ENCODE measurements around the gene PNCK. TPM values are rescaled to one million over a fixed set of nuclear protein-coding genes. Genes with fewer than 3 reads are reported as not detected.
"Not testable (repeated sequence)": the region's sequence is repeated elsewhere in the genome, so short reads cannot be mapped to it uniquely, and the experiment has no call there.

PNCK gene
- total RNA-seq, 2 donors from 2014 or later, result not detected

DNA sequence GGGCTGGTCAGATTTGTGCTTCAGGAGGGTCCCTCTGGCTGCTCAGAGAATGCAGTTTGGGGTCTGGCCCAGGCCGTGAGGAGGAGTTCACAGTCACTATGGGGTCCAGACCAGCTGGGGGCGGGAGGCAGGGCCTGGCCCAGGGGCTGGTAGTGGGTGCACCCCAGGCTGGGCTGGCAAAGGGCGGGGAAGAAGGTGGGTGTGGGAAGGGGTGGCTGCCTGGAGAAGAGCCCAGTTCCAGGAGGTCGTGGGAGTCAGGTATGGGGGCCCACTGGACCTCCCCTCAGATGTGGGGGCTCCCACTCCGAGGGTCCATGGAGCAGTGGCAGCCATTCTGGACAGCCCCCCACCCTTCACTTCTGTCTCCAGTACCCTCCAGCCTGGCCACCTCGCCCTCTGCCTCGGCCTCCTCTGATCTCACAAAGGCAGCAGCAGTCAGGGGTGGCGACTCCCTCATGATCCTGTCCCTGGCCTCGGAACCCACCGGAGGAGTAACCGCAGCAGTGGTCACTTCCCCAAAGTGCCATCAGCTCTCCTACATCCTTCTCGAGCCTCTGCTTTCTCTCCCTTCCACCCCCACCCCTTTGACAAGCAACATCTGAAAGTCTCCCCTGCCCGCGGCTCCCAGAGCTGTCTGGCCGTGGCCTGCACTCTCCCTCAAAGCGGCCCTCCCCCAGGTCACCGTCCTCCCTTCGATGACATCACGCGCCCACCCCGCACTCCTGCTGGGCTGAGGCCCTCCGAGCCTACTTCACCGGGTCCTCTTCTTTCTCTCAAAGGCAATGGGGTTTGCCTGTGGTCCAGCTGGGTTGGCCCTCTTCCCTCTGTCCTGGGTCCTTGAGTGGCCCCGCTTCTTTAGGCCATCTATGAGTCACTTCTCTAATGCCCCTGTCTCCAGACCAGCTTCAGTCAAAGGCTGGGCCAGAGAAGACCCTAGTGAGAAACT lies 12.4 kb upstream of the PNCK start:
- Mint-ChIP-seq H3K27ac (no peak overlapping the region), H3K4me3 (no peak overlapping the region), H3K36me3 (no peaks in the 10 kb centered on the region), H3K4me1 (ENCODE audit: low read depth in 2 of 2) (no peaks in the 10 kb centered on the region), H3K9me3 (no peaks in the 10 kb centered on the region), H3K27me3 (peaks cover 0 to 5% of the 10 kb centered on the region in 2 donors)
- DNase-seq (ENCODE audit: low spot score) (no peak), ATAC-seq (no peak)

DNA sequence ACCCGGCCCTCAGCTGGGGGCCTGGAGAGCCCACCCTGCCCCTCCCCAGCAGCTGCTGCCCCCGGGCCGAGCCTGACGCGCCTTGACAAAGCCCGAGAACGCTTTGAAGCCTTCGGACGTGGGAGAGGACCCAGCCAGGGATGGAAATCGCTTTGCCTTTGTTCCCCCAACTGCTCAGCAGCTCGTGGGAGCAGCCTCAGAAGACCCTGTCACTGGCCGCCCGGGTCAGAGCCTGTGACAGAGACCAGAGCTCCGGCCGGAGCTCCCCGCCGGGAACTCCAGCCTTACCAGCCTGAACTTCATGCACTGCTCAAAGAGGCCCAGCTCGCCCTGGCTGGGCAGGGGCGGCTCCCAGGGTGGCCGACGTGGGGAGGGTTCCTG lies 11.5 kb upstream of the PNCK start:
- no peak for ATAC-seq
- Mint-ChIP-seq H3K4me1 (ENCODE audit: low read depth in 2 of 2) (no peaks in the 10 kb centered on the region), H3K4me3 (no peak overlapping the region), H3K27ac (no peak overlapping the region), H3K9me3 (no peaks in the 10 kb centered on the region), H3K27me3 (peaks cover 0 to 8% of the 10 kb centered on the region in 2 donors), H3K36me3 (no peaks in the 10 kb centered on the region)
- no peak for DNase-seq (ENCODE audit: low spot score)

DNA sequence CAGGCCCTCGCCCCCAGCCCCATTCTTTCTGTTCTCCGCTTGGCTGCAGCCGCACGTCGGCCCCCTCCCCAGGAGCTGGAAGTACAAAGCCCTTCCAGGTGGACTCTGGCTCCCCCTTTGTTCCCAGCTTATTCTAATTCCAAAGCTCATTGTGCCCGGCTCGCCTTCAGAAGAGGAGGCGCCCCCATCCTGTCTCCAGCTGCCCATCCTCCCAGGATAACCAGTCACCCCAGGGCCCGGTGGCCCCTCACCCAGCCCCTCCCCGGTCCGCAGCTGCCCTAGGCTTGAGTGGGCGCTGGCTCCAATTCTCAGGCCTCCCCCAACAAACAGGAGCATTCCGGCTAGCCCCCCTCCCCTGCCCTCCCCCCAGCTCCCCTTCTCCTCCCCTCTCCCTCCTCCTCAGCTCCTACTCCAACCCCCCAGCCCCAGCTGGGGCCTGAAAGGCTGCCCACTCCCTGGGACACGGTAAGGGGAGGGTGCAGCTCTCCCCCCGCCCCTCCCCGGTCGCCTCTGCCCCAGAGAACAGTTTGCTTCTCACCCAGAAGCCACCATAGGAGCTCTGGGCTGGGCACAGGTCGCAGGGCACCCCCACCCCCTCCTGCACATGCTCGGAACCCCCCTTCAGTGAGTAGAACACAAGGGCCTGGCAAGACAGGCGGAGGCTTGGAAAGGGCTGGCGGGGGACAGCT lies 11.0 kb upstream of the PNCK start:
- no peaks in the 10 kb centered on the region for H3K9me3 Mint-ChIP-seq
- no peak overlapping the region for H3K27ac Mint-ChIP-seq
- peaks cover 0 to 10% of the 10 kb centered on the region in 2 donors for H3K27me3 Mint-ChIP-seq
- DNase-seq (ENCODE audit: low spot score), result peak; percentile 37
- no peak for ATAC-seq
- H3K36me3 Mint-ChIP-seq, result no peaks in the 10 kb centered on the region
- no peak overlapping the region for H3K4me3 Mint-ChIP-seq
- no peaks in the 10 kb centered on the region for H3K4me1 Mint-ChIP-seq (ENCODE audit: low read depth in 2 of 2)

DNA sequence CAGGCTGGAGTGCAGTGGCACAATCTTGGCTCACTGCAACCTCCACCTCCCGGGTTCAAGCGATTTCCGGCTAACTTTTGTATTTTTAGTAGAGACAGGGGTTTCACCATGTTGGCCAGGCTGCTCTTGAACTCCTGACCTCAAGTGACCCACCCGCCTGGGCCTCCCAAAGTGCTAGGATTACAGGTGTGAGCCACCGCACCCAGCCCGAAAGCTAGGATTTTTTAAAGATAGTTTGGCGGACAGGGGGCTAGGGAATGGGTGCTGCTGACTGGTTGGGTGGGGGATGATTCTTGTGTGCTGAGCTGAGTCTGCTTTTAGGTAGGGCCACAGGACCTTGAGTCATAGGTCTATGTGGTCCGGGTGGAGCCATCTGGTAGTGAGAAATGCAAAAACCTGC lies 9.9 kb upstream of the PNCK start:
- ATAC-seq, H3K27me3 Mint-ChIP-seq, H3K36me3 Mint-ChIP-seq: not testable (repeated sequence)

DNA sequence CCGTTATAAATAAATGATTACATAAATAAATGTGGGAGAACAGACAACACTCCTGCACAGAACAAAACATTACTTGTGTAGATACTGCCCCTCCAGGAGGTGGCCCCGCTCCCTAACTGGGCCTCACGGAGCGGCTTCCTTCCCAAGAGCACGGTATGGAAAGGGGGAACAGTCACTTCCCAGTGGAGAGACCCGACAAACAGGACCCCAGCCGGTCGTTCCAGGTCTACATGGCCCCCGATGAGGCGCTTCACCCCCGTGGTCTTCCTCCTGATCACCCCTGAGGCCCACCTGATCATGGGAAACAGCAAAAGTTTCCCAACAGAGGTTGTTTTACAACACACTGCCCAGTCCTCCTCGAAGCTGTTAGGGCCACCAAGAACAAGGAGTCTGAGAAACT lies 7.6 kb upstream of the PNCK start:
- Mint-ChIP-seq H3K36me3 (no peaks in the 10 kb centered on the region), H3K4me3 (no peak overlapping the region), H3K27ac (no peak overlapping the region), H3K4me1 (ENCODE audit: low read depth in 2 of 2) (no peaks in the 10 kb centered on the region), H3K9me3 (no peaks in the 10 kb centered on the region), H3K27me3 (peaks cover 0 to 9% of the 10 kb centered on the region in 2 donors)
- ATAC-seq (no peak), DNase-seq (ENCODE audit: low spot score) (peak; percentile 53)

More for the DNA sequence above, 9.9 kb upstream of the PNCK start:
- not testable (repeated sequence) for H3K4me1 Mint-ChIP-seq (ENCODE audit: low read depth in 2 of 2); H3K27ac Mint-ChIP-seq; H3K9me3 Mint-ChIP-seq; H3K4me3 Mint-ChIP-seq
- peak; percentile 20 for DNase-seq (ENCODE audit: low spot score)

DNA sequence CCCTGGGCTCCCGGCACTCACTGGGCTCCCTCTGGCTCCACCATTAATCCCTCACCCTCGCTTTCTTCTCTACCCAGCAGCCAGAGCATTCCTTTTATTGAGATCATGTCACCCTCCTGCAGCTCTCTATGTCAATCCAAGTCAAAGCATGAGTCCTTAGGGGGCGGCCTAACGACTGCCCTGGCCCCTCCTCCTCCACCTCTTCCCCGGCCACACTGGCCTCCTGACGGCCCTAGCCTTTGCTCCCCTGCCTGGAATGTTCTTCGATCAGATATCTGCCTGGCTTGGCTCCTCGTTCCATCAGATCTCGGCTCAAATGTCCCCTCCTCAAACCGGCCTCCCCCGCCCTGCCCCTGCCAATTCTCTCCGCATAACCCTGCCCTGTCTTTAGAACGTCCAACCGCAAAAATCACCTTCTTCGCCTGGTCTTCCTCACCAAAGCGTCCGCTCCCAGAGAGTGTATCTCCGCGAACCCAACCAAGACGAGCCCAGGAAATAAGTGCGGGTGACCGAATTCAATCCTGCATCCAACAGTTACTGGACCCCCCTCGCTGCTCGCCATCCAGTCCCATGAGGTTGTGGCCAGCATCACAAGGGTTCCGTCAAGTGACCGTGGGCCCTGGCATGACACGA lies 722 bp upstream of the PNCK start:
- Mint-ChIP-seq H3K4me1 (ENCODE audit: low read depth in 2 of 2) (peaks cover 0 to 7% of the 10 kb centered on the region in 2 donors), H3K27ac (no peak overlapping the region), H3K9me3 (no peaks in the 10 kb centered on the region), H3K27me3 (peaks cover 17 to 20% of the 10 kb centered on the region in 2 donors), H3K4me3 (no peak overlapping the region), H3K36me3 (no peaks in the 10 kb centered on the region)
- peak; percentile 10 for DNase-seq (ENCODE audit: low spot score)
- ATAC-seq, result no peak

DNA sequence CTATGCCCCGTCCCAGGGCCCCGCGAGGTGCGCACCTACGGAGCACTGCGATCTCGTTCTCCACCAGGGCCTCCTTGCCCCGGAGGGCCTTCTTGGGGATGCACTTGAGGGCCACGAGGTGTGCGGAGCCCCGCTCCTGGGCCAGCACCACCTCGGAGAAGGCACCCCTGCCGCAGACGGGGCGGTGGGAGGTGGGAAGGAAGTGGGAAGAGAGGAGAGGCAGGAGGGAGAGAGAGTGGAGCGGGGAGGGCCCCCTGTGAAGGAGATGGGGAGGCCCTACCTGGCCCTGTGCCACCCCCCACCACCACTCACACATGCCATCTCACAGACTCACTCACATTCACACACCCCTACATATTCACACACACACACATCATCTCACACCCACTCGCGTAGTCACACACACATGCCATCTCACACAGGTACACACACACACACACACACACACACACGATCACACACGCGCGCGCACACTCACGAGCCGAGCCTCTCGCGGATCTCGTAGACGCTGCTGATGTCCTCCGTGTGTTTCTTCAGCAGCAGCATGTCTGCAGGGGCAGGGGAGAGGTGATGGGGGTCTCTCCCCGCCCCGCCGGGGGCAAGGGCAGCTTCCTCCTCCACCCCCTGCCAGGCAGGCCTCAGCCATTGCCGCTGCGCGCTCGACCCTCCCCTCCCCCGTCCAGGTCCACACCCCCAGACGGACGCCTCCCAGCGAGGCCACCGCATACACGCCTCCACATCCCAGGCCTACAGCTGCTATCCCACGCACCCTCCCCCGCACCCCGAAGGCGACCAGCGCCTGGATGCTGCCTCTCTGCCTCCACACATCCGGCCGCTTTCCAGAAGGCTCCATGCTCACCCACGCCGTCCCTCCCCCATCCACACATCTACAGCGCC lies 834 bp downstream of the PNCK start:
- Mint-ChIP-seq H3K27ac (no peak overlapping the region), H3K4me3 (no peak overlapping the region)

DNA sequence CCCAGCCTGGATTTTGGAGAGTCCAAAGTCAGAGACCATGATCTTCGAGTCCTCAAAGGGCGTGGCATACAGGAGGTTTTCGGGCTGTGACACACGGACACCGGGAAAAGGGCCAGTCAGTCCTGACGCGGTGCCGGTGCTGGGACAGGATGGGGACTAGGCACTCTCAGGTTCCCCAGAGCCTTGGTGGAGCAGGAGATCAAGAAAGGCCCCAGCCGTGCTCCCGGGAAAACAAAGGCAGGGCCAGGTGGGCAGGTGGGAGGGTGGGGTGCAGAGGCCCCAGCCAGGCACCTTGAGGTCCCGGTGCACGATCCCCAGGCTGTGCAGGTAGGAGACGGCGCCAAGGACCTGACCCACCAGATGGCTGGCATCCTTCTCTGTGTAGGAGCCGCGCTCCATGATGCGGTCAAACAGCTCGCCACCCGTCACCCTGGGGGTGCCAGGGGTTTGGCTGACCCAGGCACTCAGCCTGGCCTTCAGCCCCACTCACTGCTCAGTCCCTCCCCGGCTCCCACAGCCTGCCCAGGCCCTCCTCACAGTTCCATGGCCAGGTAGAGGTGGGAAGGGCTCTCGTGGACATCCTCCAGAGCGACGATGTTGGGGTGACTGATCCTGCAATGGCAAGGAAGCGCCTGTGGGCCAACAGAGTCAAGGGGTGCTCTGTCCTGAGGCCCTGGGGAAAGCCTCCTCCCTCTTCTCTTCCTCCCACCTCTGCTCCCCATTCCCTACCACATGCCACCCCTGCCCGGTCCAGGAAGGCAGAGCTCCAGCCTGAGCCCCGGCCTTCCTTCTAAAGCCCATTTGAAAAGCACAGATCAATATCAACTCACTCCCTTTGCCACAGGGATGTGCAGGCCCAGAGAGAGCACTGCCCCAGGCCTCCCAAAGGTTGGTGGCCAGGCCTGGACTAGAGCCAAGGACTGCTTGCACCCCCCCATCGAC lies 1.8 kb downstream of the PNCK start:
- no peak for ATAC-seq
- H3K36me3 Mint-ChIP-seq, result no peaks in the 10 kb centered on the region
- peak; percentile 47 for DNase-seq (ENCODE audit: low spot score)
- no peak overlapping the region for H3K27ac Mint-ChIP-seq
- peaks cover 20 to 22% of the 10 kb centered on the region in 2 donors for H3K27me3 Mint-ChIP-seq
- H3K9me3 Mint-ChIP-seq, result no peaks in the 10 kb centered on the region
- peaks cover 7 to 16% of the 10 kb centered on the region in 2 donors for H3K4me1 Mint-ChIP-seq (ENCODE audit: low read depth in 2 of 2)
- H3K4me3 Mint-ChIP-seq, result no peak overlapping the region

More for the DNA sequence above, 834 bp downstream of the PNCK start:
- no peaks in the 10 kb centered on the region for H3K9me3 Mint-ChIP-seq
- H3K4me1 Mint-ChIP-seq (ENCODE audit: low read depth in 2 of 2), result peaks cover 4 to 12% of the 10 kb centered on the region in 2 donors
- H3K36me3 Mint-ChIP-seq, result no peaks in the 10 kb centered on the region
- ATAC-seq, result no peak
- H3K27me3 Mint-ChIP-seq, result peaks cover 20 to 22% of the 10 kb centered on the region in 2 donors
- DNase-seq (ENCODE audit: low spot score), result peak; percentile 53

DNA sequence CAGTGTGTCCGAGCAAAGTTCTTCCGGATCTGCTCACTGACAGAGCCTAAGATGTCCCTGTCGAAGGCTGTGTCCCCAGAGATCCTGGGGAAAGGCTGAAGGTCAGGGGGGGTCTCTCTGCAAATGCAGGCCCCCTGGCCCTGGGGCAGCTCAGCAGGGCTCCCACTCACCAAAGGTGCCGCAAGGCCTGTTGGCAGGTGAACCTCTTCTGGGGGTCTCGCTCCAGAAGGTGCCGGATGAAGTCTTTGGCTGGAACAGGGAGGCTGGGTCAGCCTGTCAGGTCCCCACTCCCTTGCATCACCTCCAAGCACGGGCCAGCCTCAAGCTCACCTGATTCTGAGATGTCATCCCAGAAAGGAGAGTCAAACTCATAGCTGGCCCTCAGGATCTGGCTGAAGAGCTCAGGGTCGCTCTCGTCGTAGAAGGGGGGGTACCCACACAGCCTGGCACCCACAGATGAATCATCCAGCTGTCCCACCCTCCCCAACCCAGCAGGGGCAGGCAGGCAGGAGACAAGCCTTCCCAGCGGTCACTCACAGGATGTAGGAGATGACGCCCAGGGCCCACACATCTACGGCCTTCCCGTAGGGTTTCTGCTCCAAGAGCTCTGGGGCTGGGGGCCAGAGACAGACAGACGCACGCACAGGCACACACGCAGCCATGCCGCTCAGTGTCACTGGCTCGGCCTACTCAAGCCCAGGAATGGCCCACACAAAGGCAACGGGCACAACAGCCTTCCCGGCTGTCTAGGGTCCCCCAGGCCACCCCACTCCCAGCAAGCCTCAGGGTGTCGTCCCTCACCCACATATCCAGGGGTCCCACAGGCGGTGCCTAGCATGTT lies 2.6 kb downstream of the PNCK start:
- Mint-ChIP-seq H3K36me3 (no peaks in the 10 kb centered on the region), H3K4me3 (no peak overlapping the region), H3K4me1 (ENCODE audit: low read depth in 2 of 2) (peaks cover 7 to 16% of the 10 kb centered on the region in 2 donors), H3K9me3 (no peaks in the 10 kb centered on the region), H3K27me3 (peaks cover 20 to 25% of the 10 kb centered on the region in 2 donors), H3K27ac (no peak overlapping the region)
- DNase-seq (ENCODE audit: low spot score) (peak; percentile 48), ATAC-seq (no peak)

DNA sequence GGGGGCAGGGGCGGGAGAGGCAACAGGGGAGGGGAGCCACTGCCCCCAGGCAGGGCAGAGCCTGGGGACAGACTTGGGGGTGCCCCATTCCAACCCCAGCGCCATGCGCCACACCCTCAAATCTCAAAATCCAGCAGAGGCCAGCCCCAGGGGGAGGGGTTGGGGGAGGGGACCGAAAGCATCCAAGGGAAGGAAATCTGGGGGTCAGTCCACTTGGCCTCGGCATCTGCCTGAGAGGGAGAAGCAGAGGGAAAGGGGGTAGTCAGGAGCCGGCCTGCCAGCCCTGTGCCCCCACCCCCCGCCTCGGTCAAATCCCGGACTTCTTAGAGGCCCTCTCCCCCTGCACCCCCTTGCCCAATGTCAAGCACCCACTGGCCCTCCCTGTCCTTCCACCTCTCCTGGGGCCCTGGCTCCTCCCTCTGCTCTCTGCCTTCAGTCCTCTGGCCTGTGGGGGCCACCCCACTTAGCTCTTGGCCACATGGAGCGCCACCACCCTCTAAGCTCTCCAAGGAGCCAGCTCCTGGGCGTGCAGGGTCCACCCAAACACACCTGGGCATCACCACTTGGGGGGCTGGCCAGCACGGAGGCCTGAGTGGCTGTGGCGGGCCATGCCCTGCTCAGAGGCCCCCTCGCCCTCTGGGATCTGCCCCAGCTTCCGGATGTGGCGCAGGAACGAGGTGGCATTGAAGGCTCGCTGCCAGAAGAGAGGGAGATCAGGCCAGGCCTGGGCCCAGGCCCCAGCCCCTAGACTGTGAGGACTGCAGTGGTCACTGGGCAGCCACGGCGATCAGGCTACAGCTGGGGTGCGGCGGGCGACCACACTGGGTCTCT lies 3.5 kb downstream of the PNCK start:
- DNase-seq (ENCODE audit: low spot score) (peak; percentile 49), ATAC-seq (no peak)
- H3K9me3 Mint-ChIP-seq, result no peaks in the 10 kb centered on the region
- no peaks in the 10 kb centered on the region for H3K36me3 Mint-ChIP-seq
- peaks cover 20 to 28% of the 10 kb centered on the region in 2 donors for H3K27me3 Mint-ChIP-seq
- H3K4me3 Mint-ChIP-seq, result no peak overlapping the region
- peaks cover 7 to 16% of the 10 kb centered on the region in 2 donors for H3K4me1 Mint-ChIP-seq (ENCODE audit: low read depth in 2 of 2)
- H3K27ac Mint-ChIP-seq, result no peak overlapping the region

All from natural killer cell treated with Interleukin-12 subunit alpha and Interleukin-12 subunit beta and Interleukin-15 and Interleukin-18, amount 100 ng/mL, for 72 hours (primary cell).